ENCODE results near the gene KDM4B. TPM values are rescaled to one million over a fixed set of nuclear protein-coding genes. Genes with fewer than 3 reads are reported as not detected.

Gene KDM4B
- total and polyA plus RNA-seq, 10 of the 15 experiments (the other 5 are each of a cell fraction or from before 2014, with no cell fraction given), result 0.47 to 49.6 (median 16.2) TPM

- no peak overlapping the region for H3K27ac ChIP-seq (ENCODE audit: control insufficient read depth, insufficient read depth)
- SMC1A ChIA-PET (ENCODE audit: uncharacterized antibody, unreplicated experiment), result no interaction called here
- H2AFZ ChIP-seq (ENCODE audit: control insufficient read depth, low read depth, low read length), result no peak overlapping the region
- H3K27me3 ChIP-seq (replicated peaks in 1 of 2; ENCODE audit: control insufficient read depth in 2 of 2, insufficient read depth in 2 of 2, low read length in 1 of 2), result no peaks in the 10 kb centered on the region
- POLR2A ChIA-PET, result no interaction called here
- in situ Hi-C loops (cut with MboI) (no loop called here), intact Hi-C loops (cut with micrococcal nuclease; ENCODE audit: unreplicated experiment) (no loop called here)
- H3K4me3 ChIP-seq, result no peak overlapping the region
- no peaks in the 10 kb centered on the region for H3K4me1 ChIP-seq (ENCODE audit: control insufficient read depth, insufficient read depth, low read length)
- no peaks in the 10 kb centered on the region; the same call in 2 of the 3 replicates for H3K9me3 ChIP-seq (replicated peaks; ENCODE audit: control insufficient read depth, insufficient read depth, low read length)
- FAIRE-seq (no peak), DNase-seq (ENCODE audit: low read depth, low spot score) (no peak), ATAC-seq (no peak)
- peaks cover 8% of the 10 kb centered on the region for H3K79me2 ChIP-seq (ENCODE audit: control insufficient read depth, insufficient read depth, low read length)
- H3K9ac ChIP-seq (ENCODE audit: control insufficient read depth, insufficient read depth, low read length), result no peak overlapping the region
- no peak overlapping the region for H3K4me2 ChIP-seq (ENCODE audit: control insufficient read depth, insufficient read depth)
- BruUV-seq (replicated peaks), result no TSS peak
- no peaks in the 10 kb centered on the region for H4K20me1 ChIP-seq (ENCODE audit: control insufficient read depth, insufficient read depth)
- CTCF ChIA-PET, result interaction anchor here (0.8 kb wide), 1 partner anchor 8 kb away, joined by 3 read pairs; no protein-coding TSS in a partner anchor
- WGBS (ENCODE audit: insufficient coverage, insufficient replicate concordance, low lambda C conversion rate, missing lambda C conversion rate), result 91% methylated on average over 19 of the region's 19 CpGs
- RAD21 ChIA-PET (ENCODE audit: unreplicated experiment), result no interaction called here
- TF ChIP-seq DPF2 (IDR thresholded peaks at IDR 0.05) (no peak), WRNIP1 (IDR thresholded peaks at IDR 0.05; ENCODE audit: borderline replicate concordance, low read depth, low read length) (no peak), ATF2 (IDR thresholded peaks at IDR 0.05; ENCODE audit: low read length) (no peak), STAT1 (conservative IDR thresholded peaks at IDR 0.05) (no peak), KDM1A (IDR thresholded peaks at IDR 0.05; ENCODE audit: borderline replicate concordance) (no peak), HDAC6 (IDR thresholded peaks at IDR 0.05; ENCODE audit: unreplicated experiment) (no peak), YBX1 (IDR thresholded peaks at IDR 0.05) (no peak), RB1 (IDR thresholded peaks at IDR 0.05; ENCODE audit: borderline replicate concordance) (no peak), TCF12 (IDR thresholded peaks at IDR 0.05; ENCODE audit: low read depth, low read length) (no peak), SREBF2 (IDR thresholded peaks at IDR 0.05; ENCODE audit: low read length) (no peak), NR2F1 (conservative IDR thresholded peaks at IDR 0.05) (no peak), SMAD5 (IDR thresholded peaks at IDR 0.05; ENCODE audit: low read depth) (no peak), LARP7 (IDR thresholded peaks at IDR 0.05) (no peak)
- TF ChIP-seq, protein P1, sequence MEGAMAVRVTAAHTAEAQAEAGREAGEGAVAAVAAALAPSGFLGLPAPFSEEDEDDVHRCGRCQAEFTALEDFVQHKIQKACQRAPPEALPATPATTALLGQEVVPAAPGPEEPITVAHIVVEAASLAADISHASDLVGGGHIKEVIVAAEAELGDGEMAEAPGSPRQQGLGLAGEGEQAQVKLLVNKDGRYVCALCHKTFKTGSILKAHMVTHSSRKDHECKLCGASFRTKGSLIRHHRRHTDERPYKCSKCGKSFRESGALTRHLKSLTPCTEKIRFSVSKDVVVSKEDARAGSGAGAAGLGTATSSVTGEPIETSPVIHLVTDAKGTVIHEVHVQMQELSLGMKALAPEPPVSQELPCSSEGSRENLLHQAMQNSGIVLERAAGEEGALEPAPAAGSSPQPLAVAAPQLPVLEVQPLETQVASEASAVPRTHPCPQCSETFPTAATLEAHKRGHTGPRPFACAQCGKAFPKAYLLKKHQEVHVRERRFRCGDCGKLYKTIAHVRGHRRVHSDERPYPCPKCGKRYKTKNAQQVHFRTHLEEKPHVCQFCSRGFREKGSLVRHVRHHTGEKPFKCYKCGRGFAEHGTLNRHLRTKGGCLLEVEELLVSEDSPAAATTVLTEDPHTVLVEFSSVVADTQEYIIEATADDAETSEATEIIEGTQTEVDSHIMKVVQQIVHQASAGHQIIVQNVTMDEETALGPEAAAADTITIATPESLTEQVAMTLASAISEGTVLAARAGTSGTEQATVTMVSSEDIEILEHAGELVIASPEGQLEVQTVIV (IDR thresholded peaks at IDR 0.05; ENCODE audit: borderline replicate concordance, partially characterized antibody), result no peak
- TF ChIP-seq, protein P2, sequence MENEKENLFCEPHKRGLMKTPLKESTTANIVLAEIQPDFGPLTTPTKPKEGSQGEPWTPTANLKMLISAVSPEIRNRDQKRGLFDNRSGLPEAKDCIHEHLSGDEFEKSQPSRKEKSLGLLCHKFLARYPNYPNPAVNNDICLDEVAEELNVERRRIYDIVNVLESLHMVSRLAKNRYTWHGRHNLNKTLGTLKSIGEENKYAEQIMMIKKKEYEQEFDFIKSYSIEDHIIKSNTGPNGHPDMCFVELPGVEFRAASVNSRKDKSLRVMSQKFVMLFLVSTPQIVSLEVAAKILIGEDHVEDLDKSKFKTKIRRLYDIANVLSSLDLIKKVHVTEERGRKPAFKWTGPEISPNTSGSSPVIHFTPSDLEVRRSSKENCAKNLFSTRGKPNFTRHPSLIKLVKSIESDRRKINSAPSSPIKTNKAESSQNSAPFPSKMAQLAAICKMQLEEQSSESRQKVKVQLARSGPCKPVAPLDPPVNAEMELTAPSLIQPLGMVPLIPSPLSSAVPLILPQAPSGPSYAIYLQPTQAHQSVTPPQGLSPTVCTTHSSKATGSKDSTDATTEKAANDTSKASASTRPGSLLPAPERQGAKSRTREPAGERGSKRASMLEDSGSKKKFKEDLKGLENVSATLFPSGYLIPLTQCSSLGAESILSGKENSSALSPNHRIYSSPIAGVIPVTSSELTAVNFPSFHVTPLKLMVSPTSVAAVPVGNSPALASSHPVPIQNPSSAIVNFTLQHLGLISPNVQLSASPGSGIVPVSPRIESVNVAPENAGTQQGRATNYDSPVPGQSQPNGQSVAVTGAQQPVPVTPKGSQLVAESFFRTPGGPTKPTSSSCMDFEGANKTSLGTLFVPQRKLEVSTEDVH (IDR thresholded peaks at IDR 0.05; ENCODE audit: low read depth, partially characterized antibody), result no peak
- TF ChIP-seq, protein P3, sequence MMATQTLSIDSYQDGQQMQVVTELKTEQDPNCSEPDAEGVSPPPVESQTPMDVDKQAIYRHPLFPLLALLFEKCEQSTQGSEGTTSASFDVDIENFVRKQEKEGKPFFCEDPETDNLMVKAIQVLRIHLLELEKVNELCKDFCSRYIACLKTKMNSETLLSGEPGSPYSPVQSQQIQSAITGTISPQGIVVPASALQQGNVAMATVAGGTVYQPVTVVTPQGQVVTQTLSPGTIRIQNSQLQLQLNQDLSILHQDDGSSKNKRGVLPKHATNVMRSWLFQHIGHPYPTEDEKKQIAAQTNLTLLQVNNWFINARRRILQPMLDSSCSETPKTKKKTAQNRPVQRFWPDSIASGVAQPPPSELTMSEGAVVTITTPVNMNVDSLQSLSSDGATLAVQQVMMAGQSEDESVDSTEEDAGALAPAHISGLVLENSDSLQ (IDR thresholded peaks at IDR 0.05), result no peak
- TF ChIP-seq, protein P4, sequence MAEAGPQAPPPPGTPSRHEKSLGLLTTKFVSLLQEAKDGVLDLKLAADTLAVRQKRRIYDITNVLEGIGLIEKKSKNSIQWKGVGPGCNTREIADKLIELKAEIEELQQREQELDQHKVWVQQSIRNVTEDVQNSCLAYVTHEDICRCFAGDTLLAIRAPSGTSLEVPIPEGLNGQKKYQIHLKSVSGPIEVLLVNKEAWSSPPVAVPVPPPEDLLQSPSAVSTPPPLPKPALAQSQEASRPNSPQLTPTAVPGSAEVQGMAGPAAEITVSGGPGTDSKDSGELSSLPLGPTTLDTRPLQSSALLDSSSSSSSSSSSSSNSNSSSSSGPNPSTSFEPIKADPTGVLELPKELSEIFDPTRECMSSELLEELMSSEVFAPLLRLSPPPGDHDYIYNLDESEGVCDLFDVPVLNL (IDR thresholded peaks at IDR 0.05; ENCODE audit: low read depth, low read length), result no peak
- peaks cover 7 to 8% of the 10 kb centered on the region in 2 experiments; a peak in 3 of 4 replicates for H3K36me3 ChIP-seq (ENCODE audit: control insufficient read depth in 2 of 2, insufficient read depth in 2 of 2, low read length in 1 of 2)
Observed at GRCh38 chr19:5023128-5023571, 54.2 kb downstream of the KDM4B start.

All from GM12878 (cell line).